ENCODE results near the gene PRR23E. TPM values are rescaled to one million over a fixed set of nuclear protein-coding genes. Genes with fewer than 3 reads are reported as not detected.

The PRR23E gene
- polyA plus RNA-seq, 1 of the 3 experiments (the other 2 are of a cell fraction): not detected

DNA sequence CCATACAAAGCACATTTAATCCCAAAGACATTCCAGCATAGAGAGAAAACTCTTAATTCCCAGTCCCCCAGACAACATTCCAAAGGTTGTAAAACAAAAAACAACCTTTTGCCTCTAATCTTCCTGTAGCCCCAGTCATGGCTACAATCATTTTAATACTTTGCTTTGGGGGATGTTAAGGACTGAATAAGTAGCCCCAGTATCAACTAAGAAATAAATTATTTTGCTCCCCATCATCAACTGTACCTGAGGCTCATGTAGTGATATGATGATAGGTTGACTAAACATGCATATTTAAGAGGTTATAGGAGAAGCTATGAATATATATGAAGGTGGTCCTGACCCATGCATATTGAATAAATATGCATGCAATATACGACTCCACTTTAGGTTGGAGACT, 54.4 kb downstream of the PRR23E start (continued):
- no peak for TF ChIP-seq ZBTB33 (IDR thresholded peaks at IDR 0.05; ENCODE audit: borderline replicate concordance, low read depth)
- TF ChIP-seq MAX (IDR thresholded peaks at IDR 0.05; ENCODE audit: low read depth): no peak
- TF ChIP-seq TCF12 (IDR thresholded peaks at IDR 0.05): no peak
- TF ChIP-seq GABPA (IDR thresholded peaks at IDR 0.05; ENCODE audit: low read depth): no peak
- TF ChIP-seq SMC3 (IDR thresholded peaks at IDR 0.05; ENCODE audit: low read depth, low read length): no peak
- no peak for TF ChIP-seq FOXM1 (IDR thresholded peaks at IDR 0.05; ENCODE audit: low read depth)

Small RNA genes within 50 kb of the gene (small RNA-seq; reads per million reads assigned to genes)
- gene RF00019 (0 reads per million in 7 experiments), gene RNU6-1047P (0 reads per million in 7 experiments)

Other genes with a start within 250 kb of the PRR23E start
- gene PLXNA1, start 210.0 kb upstream of the PRR23E start, polyA plus RNA-seq (2012; rRNA removed): 48.1 and 48.7 TPM in 2 replicates
- gene PRR20G, start 94.9 kb downstream of the PRR23E start, polyA plus RNA-seq (2012; rRNA removed): not detected in 2 replicates

Data from SK-N-SH (cell line).